Measurements from ENCODE around the gene CC2D1B. TPM values are rescaled to one million over a fixed set of nuclear protein-coding genes. Genes with fewer than 3 reads are reported as not detected.

The CC2D1B gene
- total and polyA plus RNA-seq, 9 of the 15 experiments (the other 6 are each of a cell fraction or from before 2014, with no cell fraction given) = 1.2 to 33.6 (median 25.5) TPM

DNA sequence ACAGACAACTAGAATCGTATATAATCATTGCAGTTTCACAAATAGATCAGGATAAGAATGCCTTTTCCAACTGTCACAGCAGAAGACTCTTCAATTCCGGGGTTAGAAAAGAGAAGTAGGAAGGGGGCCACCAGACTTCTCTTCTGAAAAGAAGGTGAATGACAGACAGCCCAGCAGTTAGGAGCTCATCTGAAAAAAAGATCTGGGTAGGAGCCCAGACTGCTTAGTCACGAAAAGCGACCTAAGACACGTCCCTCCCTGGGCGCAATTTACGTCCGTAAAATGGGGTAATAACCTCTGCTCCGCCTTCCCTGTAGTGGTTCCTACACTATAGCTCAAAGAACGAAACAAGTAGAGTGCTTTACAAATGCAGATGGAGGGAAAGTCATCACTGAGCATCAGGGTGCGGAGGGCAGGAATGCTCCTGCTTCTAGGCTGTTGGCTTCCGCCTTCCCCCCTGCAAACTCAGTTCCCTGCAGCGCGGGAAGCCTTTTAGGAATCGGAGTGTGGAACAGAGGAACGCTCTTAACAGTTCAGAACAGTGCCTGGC, 37.6 kb upstream of the CC2D1B start (continued):
- TF ChIP-seq, protein P1, sequence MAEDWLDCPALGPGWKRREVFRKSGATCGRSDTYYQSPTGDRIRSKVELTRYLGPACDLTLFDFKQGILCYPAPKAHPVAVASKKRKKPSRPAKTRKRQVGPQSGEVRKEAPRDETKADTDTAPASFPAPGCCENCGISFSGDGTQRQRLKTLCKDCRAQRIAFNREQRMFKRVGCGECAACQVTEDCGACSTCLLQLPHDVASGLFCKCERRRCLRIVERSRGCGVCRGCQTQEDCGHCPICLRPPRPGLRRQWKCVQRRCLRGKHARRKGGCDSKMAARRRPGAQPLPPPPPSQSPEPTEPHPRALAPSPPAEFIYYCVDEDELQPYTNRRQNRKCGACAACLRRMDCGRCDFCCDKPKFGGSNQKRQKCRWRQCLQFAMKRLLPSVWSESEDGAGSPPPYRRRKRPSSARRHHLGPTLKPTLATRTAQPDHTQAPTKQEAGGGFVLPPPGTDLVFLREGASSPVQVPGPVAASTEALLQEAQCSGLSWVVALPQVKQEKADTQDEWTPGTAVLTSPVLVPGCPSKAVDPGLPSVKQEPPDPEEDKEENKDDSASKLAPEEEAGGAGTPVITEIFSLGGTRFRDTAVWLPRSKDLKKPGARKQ (CRISPR knock-in tag; IDR thresholded peaks at IDR 0.05) = no peak
- no peak for TF ChIP-seq EGR1 (conservative IDR thresholded peaks at IDR 0.05)
- no peak for TF ChIP-seq DDX20 (tag; IDR thresholded peaks at IDR 0.05; ENCODE audit: low read depth)
- TF ChIP-seq ZNF41 (CRISPR knock-in tag; conservative IDR thresholded peaks at IDR 0.05) = no peak
- TF ChIP-seq, protein P2, sequence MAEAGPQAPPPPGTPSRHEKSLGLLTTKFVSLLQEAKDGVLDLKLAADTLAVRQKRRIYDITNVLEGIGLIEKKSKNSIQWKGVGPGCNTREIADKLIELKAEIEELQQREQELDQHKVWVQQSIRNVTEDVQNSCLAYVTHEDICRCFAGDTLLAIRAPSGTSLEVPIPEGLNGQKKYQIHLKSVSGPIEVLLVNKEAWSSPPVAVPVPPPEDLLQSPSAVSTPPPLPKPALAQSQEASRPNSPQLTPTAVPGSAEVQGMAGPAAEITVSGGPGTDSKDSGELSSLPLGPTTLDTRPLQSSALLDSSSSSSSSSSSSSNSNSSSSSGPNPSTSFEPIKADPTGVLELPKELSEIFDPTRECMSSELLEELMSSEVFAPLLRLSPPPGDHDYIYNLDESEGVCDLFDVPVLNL (CRISPR knock-in tag; IDR thresholded peaks at IDR 0.05; ENCODE audit: low read depth) = peak; percentile 76; the same call in 1 of the 2 replicates
- no peak for TF ChIP-seq NCOA6 (IDR thresholded peaks at IDR 0.05)
- TF ChIP-seq, protein P3, sequence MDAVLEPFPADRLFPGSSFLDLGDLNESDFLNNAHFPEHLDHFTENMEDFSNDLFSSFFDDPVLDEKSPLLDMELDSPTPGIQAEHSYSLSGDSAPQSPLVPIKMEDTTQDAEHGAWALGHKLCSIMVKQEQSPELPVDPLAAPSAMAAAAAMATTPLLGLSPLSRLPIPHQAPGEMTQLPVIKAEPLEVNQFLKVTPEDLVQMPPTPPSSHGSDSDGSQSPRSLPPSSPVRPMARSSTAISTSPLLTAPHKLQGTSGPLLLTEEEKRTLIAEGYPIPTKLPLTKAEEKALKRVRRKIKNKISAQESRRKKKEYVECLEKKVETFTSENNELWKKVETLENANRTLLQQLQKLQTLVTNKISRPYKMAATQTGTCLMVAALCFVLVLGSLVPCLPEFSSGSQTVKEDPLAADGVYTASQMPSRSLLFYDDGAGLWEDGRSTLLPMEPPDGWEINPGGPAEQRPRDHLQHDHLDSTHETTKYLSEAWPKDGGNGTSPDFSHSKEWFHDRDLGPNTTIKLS (IDR thresholded peaks at IDR 0.05; ENCODE audit: borderline replicate concordance, low read depth) = peak; percentile 86
- TF ChIP-seq JUNB (CRISPR knock-in tag; conservative IDR thresholded peaks at IDR 0.05) = no peak
- TF ChIP-seq ZNF239 (CRISPR knock-in tag; IDR thresholded peaks at IDR 0.05) = no peak
- TF ChIP-seq ZNF830 (CRISPR knock-in tag; IDR thresholded peaks at IDR 0.05) = peak; percentile 66; the same call in 1 of the 2 replicates
- no peak for TF ChIP-seq CAMTA2 (CRISPR knock-in tag; conservative IDR thresholded peaks at IDR 0.05)
- peak; percentile 74; the same call in 1 of the 2 replicates for TF ChIP-seq ZC3H4 (CRISPR knock-in tag; IDR thresholded peaks at IDR 0.05; ENCODE audit: borderline replicate concordance)
- TF ChIP-seq GATA2 (CRISPR knock-in tag; IDR thresholded peaks at IDR 0.05) = peak; percentile 75
- TF ChIP-seq, protein P4, sequence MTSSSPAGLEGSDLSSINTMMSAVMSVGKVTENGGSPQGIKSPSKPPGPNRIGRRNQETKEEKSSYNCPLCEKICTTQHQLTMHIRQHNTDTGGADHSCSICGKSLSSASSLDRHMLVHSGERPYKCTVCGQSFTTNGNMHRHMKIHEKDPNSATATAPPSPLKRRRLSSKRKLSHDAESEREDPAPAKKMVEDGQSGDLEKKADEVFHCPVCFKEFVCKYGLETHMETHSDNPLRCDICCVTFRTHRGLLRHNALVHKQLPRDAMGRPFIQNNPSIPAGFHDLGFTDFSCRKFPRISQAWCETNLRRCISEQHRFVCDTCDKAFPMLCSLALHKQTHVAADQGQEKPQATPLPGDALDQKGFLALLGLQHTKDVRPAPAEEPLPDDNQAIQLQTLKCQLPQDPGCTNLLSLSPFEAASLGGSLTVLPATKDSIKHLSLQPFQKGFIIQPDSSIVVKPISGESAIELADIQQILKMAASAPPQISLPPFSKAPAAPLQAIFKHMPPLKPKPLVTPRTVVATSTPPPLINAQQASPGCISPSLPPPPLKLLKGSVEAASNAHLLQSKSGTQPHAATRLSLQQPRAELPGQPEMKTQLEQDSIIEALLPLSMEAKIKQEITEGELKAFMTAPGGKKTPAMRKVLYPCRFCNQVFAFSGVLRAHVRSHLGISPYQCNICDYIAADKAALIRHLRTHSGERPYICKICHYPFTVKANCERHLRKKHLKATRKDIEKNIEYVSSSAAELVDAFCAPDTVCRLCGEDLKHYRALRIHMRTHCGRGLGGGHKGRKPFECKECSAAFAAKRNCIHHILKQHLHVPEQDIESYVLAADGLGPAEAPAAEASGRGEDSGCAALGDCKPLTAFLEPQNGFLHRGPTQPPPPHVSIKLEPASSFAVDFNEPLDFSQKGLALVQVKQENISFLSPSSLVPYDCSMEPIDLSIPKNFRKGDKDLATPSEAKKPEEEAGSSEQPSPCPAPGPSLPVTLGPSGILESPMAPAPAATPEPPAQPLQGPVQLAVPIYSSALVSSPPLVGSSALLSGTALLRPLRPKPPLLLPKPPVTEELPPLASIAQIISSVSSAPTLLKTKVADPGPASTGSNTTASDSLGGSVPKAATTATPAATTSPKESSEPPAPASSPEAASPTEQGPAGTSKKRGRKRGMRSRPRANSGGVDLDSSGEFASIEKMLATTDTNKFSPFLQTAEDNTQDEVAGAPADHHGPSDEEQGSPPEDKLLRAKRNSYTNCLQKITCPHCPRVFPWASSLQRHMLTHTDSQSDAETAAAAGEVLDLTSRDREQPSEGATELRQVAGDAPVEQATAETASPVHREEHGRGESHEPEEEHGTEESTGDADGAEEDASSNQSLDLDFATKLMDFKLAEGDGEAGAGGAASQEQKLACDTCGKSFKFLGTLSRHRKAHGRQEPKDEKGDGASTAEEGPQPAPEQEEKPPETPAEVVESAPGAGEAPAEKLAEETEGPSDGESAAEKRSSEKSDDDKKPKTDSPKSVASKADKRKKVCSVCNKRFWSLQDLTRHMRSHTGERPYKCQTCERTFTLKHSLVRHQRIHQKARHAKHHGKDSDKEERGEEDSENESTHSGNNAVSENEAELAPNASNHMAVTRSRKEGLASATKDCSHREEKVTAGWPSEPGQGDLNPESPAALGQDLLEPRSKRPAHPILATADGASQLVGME (CRISPR knock-in tag; IDR thresholded peaks at IDR 0.05) = no peak
- TF ChIP-seq DPF2 (IDR thresholded peaks at IDR 0.05) = peak; percentile 69
- no peak for TF ChIP-seq ERF (CRISPR knock-in tag; IDR thresholded peaks at IDR 0.05)
- TF ChIP-seq CXXC5 (CRISPR knock-in tag; IDR thresholded peaks at IDR 0.05) = peak; percentile 44
- peak; percentile 98 for TF ChIP-seq CHD1 (IDR thresholded peaks at IDR 0.05; ENCODE audit: low read length)
- TF ChIP-seq PCBP2 (IDR thresholded peaks at IDR 0.05; ENCODE audit: low read depth, low read length, poor library complexity, severe bottlenecking) = no peak
- no peak for TF ChIP-seq PTTG1 (tag; IDR thresholded peaks at IDR 0.05; ENCODE audit: low read depth)
